Hematopoietic multipotent progenitor cell treated with erythropoietin and hydrocortisone succinate and interleukin-3 and kit ligand, for 15 days (in vitro differentiated cells): Measurements from ENCODE around the gene MYH9.

Source experiments
- DNase-seq: peaks from one replicate; pipeline ENCODE4 v3.0.0-alpha.2; 2015; ENCODE audit warnings: low spot score

MYH9 gene

DNA sequence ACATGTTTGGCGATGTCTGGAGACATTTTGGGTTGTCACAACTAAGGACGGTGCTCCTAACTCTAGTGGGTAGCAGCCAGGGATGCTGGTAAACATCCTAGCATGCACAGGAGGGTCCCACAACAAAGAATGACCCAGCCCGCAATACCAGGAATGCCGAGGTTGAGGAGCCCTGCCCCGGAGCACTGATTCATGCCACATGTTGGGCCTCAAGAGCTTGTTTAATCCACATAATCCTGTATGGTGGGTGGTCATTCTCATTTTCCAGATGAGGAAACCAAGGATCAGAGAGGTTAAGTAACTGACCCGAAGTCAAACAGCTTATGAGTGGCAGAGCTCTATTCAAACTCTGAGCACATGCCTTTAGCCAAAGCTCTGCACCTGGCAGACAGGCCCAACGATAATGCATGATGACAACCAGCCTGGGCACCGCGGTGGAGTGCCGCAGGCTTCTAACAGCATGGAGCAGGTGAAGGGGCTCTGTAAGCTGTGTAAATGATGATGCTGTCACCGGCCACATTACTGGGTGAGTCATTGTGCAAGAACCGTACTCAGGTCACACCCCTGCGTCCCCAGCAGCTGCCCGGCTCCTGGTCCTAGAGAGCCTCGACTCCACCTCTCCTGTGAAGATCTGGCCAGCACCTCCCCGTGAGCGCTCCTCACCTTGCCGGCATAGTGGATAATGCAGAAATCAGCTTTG is 76.2 kb downstream of the MYH9 start:
- DNase-seq = no peak

DNA sequence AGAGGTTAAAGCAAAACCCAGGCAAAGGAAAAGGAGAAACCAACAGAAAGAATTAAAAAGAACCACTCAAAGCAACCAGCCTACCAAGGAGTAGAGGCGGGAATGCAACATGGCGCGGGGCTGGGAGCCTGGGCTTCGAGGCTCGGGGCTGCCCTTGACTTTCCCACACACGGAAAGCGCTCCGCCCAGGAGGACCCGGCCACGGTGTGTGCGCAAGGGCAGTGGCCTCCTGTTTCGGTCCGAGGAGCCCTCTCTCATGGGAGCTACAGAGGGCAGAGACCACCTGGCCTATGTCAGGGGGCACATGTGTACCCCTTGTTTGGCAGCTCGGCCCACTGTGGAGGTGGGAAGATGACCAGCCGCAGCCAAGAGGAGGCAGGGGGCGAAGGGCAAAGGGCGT is 78.9 kb downstream of the MYH9 start:
- no peak for DNase-seq

DNA sequence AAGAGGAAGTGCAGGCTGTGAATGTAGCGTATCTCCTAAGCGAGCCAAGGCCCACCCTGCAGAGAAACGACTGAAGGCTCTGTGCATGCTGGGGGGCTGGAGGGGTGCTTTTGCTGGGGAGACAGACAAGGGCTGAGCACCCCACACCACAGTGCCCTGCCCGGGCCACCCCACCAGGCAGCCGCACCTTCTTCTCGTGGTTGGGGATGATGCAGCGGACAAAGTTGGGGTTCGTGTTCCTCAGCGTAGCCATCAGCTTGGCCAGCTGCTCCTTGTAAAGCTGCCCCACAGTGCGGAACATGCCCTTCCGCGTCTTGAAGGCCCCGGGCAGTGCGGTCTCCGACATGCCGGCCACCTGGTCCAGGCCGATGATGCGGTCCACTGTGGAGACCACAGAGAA is 81.5 kb downstream of the MYH9 start:
- DNase-seq = no peak

DNA sequence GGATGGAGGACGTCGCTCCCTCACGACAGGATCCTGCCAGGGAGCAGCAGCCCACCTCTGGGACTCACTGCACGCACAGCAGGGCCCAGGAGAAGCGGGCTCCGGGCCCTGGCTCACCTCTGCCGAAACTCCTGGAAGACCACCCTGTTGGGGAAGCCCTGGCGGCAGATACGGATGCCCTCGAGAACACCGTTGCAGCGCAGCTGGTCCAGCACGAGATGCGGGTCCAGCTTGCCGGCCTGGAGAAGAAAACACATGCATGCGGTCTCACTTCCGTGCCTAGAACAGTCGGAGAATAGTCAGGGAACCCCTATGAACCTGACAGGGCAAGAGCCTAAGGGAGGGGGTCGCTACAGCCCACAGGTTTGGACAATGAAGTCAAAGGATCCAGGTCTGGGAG is 82.0 kb downstream of the MYH9 start:
- no peak for DNase-seq

DNA sequence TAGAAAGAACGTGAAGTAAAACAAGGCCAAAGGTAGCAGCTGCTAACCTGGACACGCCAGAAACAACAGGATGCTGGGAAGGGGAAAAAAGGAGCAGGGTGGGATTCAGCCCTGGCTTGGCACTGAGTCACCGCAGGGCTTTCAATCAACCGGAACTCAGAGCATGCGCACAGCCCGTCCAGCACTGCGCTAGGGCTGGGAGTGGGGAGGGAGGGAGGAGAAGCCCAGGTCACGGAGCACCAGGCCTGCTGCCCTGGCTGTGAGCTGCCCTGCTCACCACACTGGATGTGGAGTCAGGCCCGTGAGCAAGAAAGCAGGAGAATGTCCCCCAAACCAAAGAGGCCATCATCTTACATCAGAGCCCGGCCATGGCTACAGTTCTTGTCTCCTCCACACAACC is 83.3 kb downstream of the MYH9 start:
- no peak for DNase-seq

DNA sequence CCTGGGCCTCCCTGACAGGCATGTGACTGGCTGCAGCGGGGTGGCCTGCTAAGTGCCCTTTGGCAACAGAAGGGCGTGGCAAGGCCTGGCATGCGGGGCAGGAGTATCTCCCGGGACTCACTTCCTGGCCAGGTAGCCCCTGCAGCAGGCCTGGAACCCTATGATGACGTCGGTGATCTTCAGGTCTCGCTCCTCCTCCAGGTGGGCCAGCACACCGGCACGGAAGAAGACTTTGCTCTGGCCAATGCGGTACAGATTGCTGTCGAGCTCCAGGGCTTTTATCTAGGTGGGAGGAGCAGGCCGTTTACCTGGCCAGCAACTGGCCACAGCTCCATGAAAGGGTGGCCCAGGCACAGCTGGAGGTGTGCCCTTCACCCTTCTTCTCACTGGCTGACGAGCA is 83.9 kb downstream of the MYH9 start:
- no peak for DNase-seq

DNA sequence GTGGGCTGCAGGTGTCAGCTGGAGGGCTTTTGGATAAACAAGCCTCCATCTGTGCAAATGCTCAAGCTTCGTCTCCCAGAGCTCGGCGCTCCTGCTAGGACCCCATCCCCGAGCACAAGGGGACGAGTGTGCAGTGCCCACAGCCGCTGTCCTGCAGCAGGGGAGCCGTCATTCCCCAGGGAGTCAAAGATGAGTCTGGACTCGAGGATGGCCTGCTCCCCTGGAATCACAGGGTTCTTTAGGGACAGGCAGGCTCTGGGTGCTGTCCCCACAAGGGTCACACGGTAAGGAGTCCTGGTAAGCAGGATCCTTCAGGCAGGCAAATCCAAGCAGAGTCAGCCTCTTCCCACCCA is 84.7 kb downstream of the MYH9 start:
- no peak for DNase-seq

GRCh38 chr22:36302439-36303114 is 85.2 kb downstream of the MYH9 start:
- DNase-seq = no peak

DNA sequence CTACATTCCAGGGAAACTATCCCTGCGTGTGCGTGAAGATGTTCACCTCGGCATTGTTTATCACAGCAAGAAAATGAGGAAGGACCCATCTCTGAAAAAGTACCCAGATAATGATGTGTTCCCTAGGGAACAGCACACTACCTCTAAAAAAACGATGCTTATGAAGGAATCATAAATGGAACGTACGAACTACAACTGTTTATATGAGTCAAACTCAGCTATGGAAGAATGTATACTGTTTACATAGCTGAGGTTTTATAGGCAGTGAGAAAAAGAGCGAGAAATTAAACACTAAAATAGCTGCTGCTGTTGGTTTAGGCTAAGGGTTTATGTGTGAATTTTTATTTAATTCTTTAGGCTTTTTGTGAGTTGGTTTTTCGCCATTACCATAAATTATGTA is 85.9 kb downstream of the MYH9 start:
- no peak for DNase-seq

DNA sequence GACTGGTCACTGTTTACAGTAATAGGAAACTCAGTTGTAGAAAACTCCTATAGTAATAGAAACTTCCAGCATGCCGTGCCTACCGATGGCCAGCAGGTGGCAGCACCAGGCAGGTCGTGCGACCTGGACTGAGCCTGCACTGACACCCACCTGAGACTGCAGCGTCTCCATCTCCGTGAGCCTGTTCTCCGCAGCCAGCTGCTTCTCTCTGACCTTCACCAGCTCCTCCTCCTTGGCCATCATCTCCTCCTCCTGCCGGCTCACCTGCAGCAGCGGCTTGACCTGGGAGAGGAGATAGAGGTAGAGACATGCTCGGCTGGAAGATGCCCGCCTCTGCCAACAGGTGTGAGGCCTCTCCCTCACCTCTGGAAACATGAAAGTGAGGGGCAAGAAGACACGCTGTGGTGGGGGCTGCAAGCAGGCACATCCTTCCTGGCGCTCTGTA is 86.4 kb downstream of the MYH9 start:
- DNase-seq = peak; percentile 81

GRCh38 chr22:36300396-36301212 is 87.2 kb downstream of the MYH9 start:
- no peak for DNase-seq

DNA sequence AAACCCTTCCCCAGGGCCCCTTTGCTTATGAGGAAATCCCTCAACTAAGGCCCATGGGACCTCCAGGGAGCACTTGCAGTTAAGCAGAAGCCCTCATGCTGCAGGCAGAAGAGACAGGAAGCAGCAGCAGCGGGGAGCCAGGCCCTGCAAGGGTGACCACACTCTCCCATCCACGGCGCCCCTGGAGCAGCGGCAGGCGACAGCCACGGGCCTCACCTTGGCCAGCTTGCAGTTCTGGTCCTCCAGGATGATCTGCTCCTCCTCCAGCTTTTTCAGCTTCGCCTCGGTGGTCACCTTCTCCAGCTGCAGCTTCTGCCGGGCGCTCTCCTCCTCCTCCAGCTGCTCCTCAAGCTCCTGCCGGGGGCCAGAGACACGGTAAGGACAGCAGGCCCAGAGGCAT is 87.9 kb downstream of the MYH9 start:
- no peak for DNase-seq

DNA sequence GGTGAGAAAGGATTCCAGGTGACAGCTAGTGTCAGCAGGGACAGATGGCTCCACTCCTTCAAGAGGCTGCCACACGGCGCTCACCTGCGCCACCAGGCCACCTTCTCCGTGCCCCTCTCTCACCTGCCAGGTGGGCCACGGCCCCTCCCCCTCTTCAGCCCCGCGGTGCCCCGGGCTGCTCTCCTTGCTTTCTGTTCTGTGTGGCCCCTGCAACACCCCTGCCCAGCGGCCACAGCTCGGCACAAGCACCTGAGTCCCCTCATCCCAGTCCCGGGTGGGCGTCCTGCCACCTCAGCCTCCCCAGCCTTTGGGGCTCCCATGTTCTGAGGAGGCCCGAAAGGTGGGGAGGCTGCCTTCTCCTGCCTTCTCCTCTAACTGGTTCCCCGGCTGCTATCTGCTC is 88.5 kb downstream of the MYH9 start:
- no peak for DNase-seq

DNA sequence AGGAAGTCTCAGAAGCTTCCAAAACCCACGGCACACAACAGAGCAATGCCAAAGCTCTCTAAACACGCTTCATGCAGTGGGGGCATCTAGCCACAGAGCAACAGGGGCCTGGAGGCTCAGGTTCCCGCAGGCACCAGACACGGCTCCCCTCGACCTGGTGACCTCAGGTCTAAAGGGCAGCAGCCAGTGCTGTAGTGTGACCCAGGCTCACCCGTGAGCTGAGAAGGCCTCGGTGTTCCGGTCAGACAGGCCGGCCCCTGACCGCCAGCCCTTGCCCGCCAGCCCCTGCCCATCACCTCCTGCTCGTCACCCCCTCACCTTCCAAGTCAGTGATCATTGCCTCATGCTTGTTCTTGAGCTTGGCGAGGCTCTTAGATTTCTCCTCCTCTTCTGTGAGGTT is 89.2 kb downstream of the MYH9 start:
- no peak for DNase-seq

DNA sequence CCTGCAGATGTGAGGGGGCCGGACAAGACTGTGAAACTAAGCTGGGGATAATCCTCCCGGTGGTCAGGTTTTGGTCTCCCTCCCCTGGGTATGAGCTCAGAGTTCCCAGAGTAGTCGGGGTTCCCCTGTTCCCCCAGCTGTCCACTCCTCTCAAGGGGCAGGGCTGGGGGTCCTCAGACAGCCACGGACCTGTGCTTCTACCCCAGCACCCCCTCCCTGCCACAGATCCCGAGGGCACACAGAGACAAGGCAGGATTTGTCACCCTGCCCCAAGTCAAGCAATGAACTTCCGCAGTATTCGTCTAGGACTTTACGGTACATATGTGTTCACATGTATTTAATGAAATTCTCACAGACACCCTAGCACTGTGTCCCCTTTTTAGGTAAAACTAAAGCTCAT is 89.6 kb downstream of the MYH9 start:
- DNase-seq = no peak

DNA sequence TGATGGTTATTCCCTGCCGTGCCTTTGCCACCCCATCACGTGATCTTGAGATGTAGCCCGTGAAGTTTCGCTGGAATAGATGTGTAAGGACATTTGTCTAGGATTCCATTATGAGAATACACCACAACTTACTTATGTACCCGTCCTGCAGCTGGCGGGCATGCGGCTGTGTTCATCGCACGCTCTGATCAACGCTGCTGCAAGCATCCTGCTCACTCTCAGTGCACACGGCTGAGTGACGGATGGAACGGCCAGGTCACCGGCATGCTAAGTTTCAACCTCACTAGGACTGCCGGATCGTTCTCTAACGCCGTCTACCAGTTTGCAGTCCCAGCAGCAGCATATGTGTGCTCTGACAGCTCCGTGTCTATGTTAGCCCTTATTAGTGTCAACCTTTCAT is 90.2 kb downstream of the MYH9 start:
- no peak for DNase-seq

DNA sequence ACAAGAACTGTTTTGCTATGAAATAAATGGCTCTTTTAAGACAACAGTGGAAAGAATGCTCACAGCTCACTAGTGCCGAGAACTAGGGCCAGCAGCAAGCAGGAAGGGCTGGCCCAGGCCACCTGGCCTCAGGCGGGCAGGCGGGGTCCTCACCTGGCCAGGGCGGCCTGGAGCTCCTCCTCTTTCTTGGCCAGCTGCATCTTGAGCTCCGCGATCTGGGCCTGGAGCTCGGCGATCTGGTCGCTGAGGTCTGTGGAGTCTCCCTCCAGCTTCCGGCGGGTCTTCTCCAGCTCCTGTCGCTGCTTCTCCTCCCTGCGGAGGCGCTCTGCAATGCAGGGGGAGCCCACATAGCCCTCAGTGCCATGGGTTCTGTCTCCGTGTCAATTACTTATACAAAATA is 91.1 kb downstream of the MYH9 start:
- DNase-seq = no peak

DNA sequence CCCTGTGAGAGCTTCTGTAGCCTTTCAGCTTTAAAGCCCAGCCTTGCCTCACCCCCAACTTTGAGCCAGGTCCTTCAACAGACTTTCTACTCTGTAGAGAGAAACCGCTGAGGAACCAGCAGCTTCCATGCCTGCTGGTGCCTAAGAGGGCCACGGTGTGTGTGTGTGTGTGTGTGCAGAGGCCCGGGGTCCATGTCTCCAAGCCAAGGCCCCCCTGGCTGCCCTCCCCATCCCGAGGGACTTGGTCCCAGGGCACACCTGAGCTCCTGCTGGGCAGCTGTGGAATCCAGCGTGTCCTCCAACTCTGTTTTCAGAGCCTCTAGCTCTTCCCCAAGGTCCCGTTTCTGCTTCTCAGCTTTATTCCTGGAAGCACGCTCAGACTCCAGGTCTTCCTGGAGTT is 92.5 kb downstream of the MYH9 start:
- no peak for DNase-seq

DNA sequence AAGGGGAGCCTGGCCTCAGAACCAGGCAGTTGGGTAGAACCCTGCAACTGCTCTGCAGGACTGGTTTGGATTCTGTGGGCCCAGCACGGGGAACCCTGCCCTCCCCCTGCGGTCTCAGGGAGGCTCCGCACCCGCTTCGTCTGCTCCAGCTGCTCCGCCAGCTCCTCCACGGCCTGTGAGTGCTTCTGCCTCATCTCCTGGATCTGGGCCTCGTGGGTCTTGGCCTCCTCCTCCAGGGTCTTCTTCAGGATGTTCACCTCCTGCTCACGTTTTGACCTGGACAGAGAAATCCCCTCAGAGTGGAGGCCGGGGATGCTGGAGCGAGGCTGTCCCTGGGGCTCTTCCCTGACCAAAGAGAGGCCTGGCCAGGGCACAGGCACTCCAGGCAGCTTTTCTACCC is 93.0 kb downstream of the MYH9 start:
- DNase-seq = no peak

GRCh38 chr22:36294293-36294620 is 93.5 kb downstream of the MYH9 start:
- no peak for DNase-seq

GRCh38 chr22:36293606-36294292 is 94.0 kb downstream of the MYH9 start:
- DNase-seq = no peak

GRCh38 chr22:36292823-36293530 is 94.8 kb downstream of the MYH9 start:
- no peak for DNase-seq
